GM12878 (cell line): ENCODE measurements around the gene STT3B. TPM values are rescaled to one million over a fixed set of nuclear protein-coding genes. Genes with fewer than 3 reads are reported as not detected.

ENCODE experiments used
- ATAC-seq: fragments of 200-7000 bp; cut with Tn5 transposase; 3 replicates; pipeline ENCODE4 v1.9.1; 2020; ENCODE audit warnings: mild to moderate bottlenecking, moderate library complexity
- BruUV-seq: library from RNA; stranded (reverse); fragments of 400-500 nt; replicated peaks from 2 replicates; lab custom pipeline; 2021; lab: Mats Ljungman, UMichigan
- CTCF ChIA-PET: fragments of 300-600 bp; sonication (Branson Sonifier 250); formaldehyde crosslinking; extraction: SDS; loops from one replicate; lab custom pipeline; 2021; ENCODE audit warnings: inconsistent platforms; lab: Yijun Ruan, JAX
- POLR2A ChIA-PET: fragments of 350-600 bp; formaldehyde crosslinking; extraction: SDS; loops from one replicate; lab custom pipeline; 2021; ENCODE audit warnings: inconsistent platforms; lab: Charles Lee
- RAD21 ChIA-PET: fragments of 300-600 bp; sonication (Branson Sonifier 250); formaldehyde crosslinking; loops from one replicate; lab custom pipeline; 2023; ENCODE audit warnings: antibody characterized with exemption; ENCODE audit not compliant: unreplicated experiment; lab: Charles Lee
- SMC1A ChIA-PET: fragments of 300-600 bp; sonication (Branson Sonifier 250); formaldehyde crosslinking; loops from one replicate; lab custom pipeline; 2023; ENCODE audit not compliant: unreplicated experiment, uncharacterized antibody; lab: Charles Lee
- DNase-seq: peaks from one replicate; pipeline ENCODE4 v3.0.0-alpha.2; 2011; ENCODE audit warnings: low read depth, low spot score
- FAIRE-seq: peaks from 3 replicates; lab custom pipeline; 2011; peaks lifted over from hg19 to GRCh38; lab: Jason Lieb, UNC
- H2AFZ ChIP-seq: 2 replicates; pipeline ENCODE4 v1.6.0; 2011; ENCODE audit warnings: low read depth, low read length, control low read depth; ENCODE audit not compliant: control insufficient read depth
- H3K27ac ChIP-seq: 2 replicates; pipeline ENCODE4 v1.5.1; 2011; ENCODE audit warnings: control low read depth; ENCODE audit not compliant: control insufficient read depth, insufficient read depth
- H3K27me3 ChIP-seq, 2 experiments: replicated peaks in 1 of 2; 2 replicates each; pipeline versions ENCODE4 v1.6.0 to v1.6.1; 2011; ENCODE audit warnings: low read length in 1 of 2; ENCODE audit not compliant: control insufficient read depth in 2 of 2, insufficient read depth in 2 of 2
- H3K36me3 ChIP-seq, 2 experiments: 2 replicates each; pipeline ENCODE4 v1.5.1; 2011; ENCODE audit warnings: low read length in 1 of 2; ENCODE audit not compliant: control insufficient read depth in 2 of 2, insufficient read depth in 2 of 2
- H3K4me1 ChIP-seq: 2 replicates; pipeline ENCODE4 v1.6.1; 2011; ENCODE audit warnings: mild to moderate bottlenecking, low read length, moderate library complexity, mixed read lengths; ENCODE audit not compliant: control insufficient read depth, insufficient read depth
- H3K4me2 ChIP-seq: 2 replicates; pipeline ENCODE4 v1.6.0; 2011; ENCODE audit warnings: control low read depth; ENCODE audit not compliant: control insufficient read depth, insufficient read depth
- H3K4me3 ChIP-seq: fragments of 200-600 bp; sonication (generic); 2 replicates; pipeline ENCODE4 v1.5.1; 2016
- H3K79me2 ChIP-seq: 2 replicates; pipeline ENCODE4 v1.6.0; 2011; ENCODE audit warnings: low read length; ENCODE audit not compliant: control insufficient read depth, insufficient read depth
- H3K9ac ChIP-seq: 2 replicates; pipeline ENCODE4 v1.8.0; 2011; ENCODE audit warnings: low read length, control low read depth, mixed read lengths; ENCODE audit not compliant: control insufficient read depth, insufficient read depth
- H3K9me3 ChIP-seq: replicated peaks from 3 replicates; pipeline ENCODE4 v1.5.1; 2011; ENCODE audit warnings: mild to moderate bottlenecking, low read length; ENCODE audit not compliant: control insufficient read depth, insufficient read depth
- H4K20me1 ChIP-seq: 2 replicates; pipeline ENCODE4 v1.6.0; 2011; ENCODE audit not compliant: control insufficient read depth, insufficient read depth
- BCL11A ChIP-seq: IDR thresholded peaks from 2 replicates; pipeline ENCODE4 v1.6.1; 2011; ENCODE audit warnings: low read depth, low read length
- BRCA1 ChIP-seq: IDR thresholded peaks from 2 replicates; pipeline ENCODE4 v1.6.1; 2011; ENCODE audit warnings: low read depth, low read length, improper control_type of control experiment
- MTA3 ChIP-seq: IDR thresholded peaks from 2 replicates; pipeline ENCODE4 v1.6.1; 2012; ENCODE audit warnings: low read length, inconsistent platforms, borderline replicate concordance
- MXI1 ChIP-seq: fragments of 150-350 bp; IDR thresholded peaks from 2 replicates; pipeline ENCODE4 v1.6.1; 2011; ENCODE audit warnings: low read depth, mild to moderate bottlenecking, inconsistent platforms, low read length, improper control_type of control experiment
- NR2C2 ChIP-seq: IDR thresholded peaks from 2 replicates; pipeline ENCODE4 v1.6.1; 2011; ENCODE audit warnings: borderline replicate concordance, low read depth; ENCODE audit not compliant: control insufficient read depth, insufficient read length
- YBX1 ChIP-seq: fragments of 450-650 bp; IDR thresholded peaks from 2 replicates; pipeline ENCODE4 v1.6.1; 2016; ENCODE audit warnings: antibody characterized with exemption
- whole genome bisulfite sequencing: methylation state at CpG from one replicate; pipeline ENCODE4 v1.1.6; 2016; ENCODE audit warnings: low lambda C conversion rate; ENCODE audit not compliant: insufficient replicate concordance, insufficient coverage; ENCODE audit errors: missing lambda C conversion rate; 5-methylcytosine and 5-hydroxymethylcytosine counted together
- in situ Hi-C: fragments of 300-500 bp; cut with MboI; formaldehyde crosslinking; loops from 9 replicates; pipeline ENCODE4 v1.14.3; 2018; ENCODE audit warnings: mixed read lengths
- intact Hi-C: fragments of 100-400 bp; cut with micrococcal nuclease; formaldehyde crosslinking; loops from one replicate; pipeline ENCODE4 v1.14.2; 2022; ENCODE audit not compliant: unreplicated experiment
- polyA plus RNA-seq, 11 experiments: library from polyadenylated mRNA; depleted of rRNA in 4 of 11; unstranded in 6 of 11; stranded (reverse) in 5 of 11; fragments of >200 nt; fragmentation: Nextera tagmentation in 4 of 11; fragmentation: Illumina TruSeq in 1 of 11; extraction: Ambion mirVana in 4 of 11; extraction: Trizol in 1 of 11; gene quantifications; 1 replicate in 1 of 11; 2 replicates in 10 of 11; pipeline versions ENCODE4 v1.2.1 to v1.2.3, GENCODE V29; 2011 to 2016; ENCODE audit warnings: inconsistent platforms in 2 of 11, missing spikeins in 2 of 11, low read depth in 1 of 11
- total RNA-seq, 4 experiments: library from RNA; depleted of rRNA in 3 of 4; stranded (reverse); fragments of >200 nt in 3 of 4; fragmentation: Illumina TruSeq in 1 of 4; extraction: Trizol in 1 of 4; gene quantifications; 2 replicates each; pipeline versions ENCODE4 v1.2.1 to v1.2.3, GENCODE V29; 2013 to 2021

The STT3B gene
- total and polyA plus RNA-seq, 10 of the 15 experiments (the other 5 are each of a cell fraction or from before 2014, with no cell fraction given), result 19.9 to 208 (median 79.6) TPM

DNA sequence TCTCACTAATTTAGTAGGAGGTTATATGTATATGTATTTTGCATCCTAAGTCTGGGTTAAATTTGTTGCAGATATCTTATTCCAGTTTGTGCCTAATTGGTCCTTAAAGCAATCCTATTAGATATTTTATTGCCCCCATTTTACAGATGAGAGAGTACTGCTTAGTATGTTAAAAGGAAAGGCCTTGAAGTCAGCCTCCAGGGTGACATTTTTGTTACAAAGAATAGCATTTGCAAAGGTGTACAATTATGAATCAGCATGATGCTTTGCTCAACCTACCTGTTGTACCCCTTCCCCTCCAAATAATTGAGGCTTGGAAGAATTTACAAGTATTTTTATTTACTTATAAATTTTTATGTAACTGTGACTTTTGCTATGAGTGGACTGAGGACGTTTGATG, 14.0 kb downstream of the STT3B start:
- no peak overlapping the region for H3K27ac ChIP-seq
- no peak for TF ChIP-seq YBX1
- TF ChIP-seq BRCA1, result no peak
- TF ChIP-seq MXI1, result no peak
- no peak for TF ChIP-seq BCL11A
- no peak for TF ChIP-seq MTA3
- TF ChIP-seq NR2C2, result no peak
- no peak overlapping the region for H3K9ac ChIP-seq
- H3K9me3 ChIP-seq, result peaks cover 6% of the 10 kb centered on the region
- intact Hi-C loops, result no loop called here
- FAIRE-seq (no peak), DNase-seq (no peak), ATAC-seq (peak; percentile 15; the same call in 1 of the 3 replicates)
- no peak overlapping the region for H3K4me2 ChIP-seq
- ChIA-PET SMC1A (interaction anchor here (0.8 to 2.1 kb wide), 11 partner anchors 8 to 302 kb away, joined by 3 to 24 read pairs (median 4); no protein-coding TSS in a partner anchor), RAD21 (interaction anchor here (1.8 kb wide), 1 partner anchor 14 kb away, joined by 26 read pairs; the partner anchor contains the start of gene STT3B), CTCF (interaction anchor here (0.9 to 2.2 kb wide), 5 partner anchors 10 to 34 kb away, joined by 3 to 9 read pairs (median 4); no protein-coding TSS in a partner anchor), POLR2A (interaction anchor here (0.9 to 2.2 kb wide), 5 partner anchors 11 to 306 kb away, joined by 3 to 15 read pairs (median 8); partner anchors contain the start of gene STT3B)
- no peaks in the 10 kb centered on the region for H3K27me3 ChIP-seq
- no TSS peak for BruUV-seq
- H3K36me3 ChIP-seq, result peaks cover 0 to 7% of the 10 kb centered on the region in 2 experiments; a peak in 2 of 4 replicates
- H4K20me1 ChIP-seq, result no peaks in the 10 kb centered on the region; the same call in 1 of the 2 replicates
- H3K4me1 ChIP-seq, result no peaks in the 10 kb centered on the region
- in situ Hi-C loops, result no loop called here
- WGBS, result 4% methylated on average over 1 of the region's 1 CpG
- H3K4me3 ChIP-seq, result no peak overlapping the region
- H2AFZ ChIP-seq, result no peak overlapping the region
- peaks cover 97% of the 10 kb centered on the region for H3K79me2 ChIP-seq
